Neural progenitor cell (in vitro differentiated cells): ENCODE measurements around the gene UBQLN1.

Experiments used
- CTCF ChIP-seq: fragments of 200-600 bp; sonication (generic); IDR thresholded peaks from 2 replicates; pipeline ENCODE4 v1.5.1; 2017; ENCODE audit warnings: antibody characterized with exemption, mild to moderate bottlenecking
- EZH2 ChIP-seq: fragments of 200-600 bp; sonication (generic); IDR thresholded peaks from 2 replicates; pipeline ENCODE4 v1.6.1; 2017; ENCODE audit warnings: antibody characterized with exemption, mild to moderate bottlenecking, moderate library complexity
- EZH2phosphoT487 ChIP-seq: fragments of 200-600 bp; sonication (generic); IDR thresholded peaks from 2 replicates; pipeline ENCODE4 v1.6.1; 2017; ENCODE audit warnings: antibody characterized with exemption

GRCh38 chr9:83707768-83708514 lies at the start of gene UBQLN1:
- no peak for TF ChIP-seq CTCF
- no peak for TF ChIP-seq EZH2
- no peak for TF ChIP-seq EZH2phosphoT487
